ENCODE data around the gene TRPC3.
A peak's percentile ranks its signal among the peaks of the same experiment; 100 is the strongest.

The TRPC3 gene

GRCh38 chr4:121951521-121952110, at the start of gene TRPC3:
TSS of gene TRPC3 (minus strand) at chr4:121952060. CDS start at chr4:121951680, 380 bp downstream.
- peak within 1 kb of the TSS; percentile 56 for H3K4me3 ChIP-seq (ENCODE audit: control insufficient read depth, low read depth, low read length)
- TF ChIP-seq, protein P1, sequence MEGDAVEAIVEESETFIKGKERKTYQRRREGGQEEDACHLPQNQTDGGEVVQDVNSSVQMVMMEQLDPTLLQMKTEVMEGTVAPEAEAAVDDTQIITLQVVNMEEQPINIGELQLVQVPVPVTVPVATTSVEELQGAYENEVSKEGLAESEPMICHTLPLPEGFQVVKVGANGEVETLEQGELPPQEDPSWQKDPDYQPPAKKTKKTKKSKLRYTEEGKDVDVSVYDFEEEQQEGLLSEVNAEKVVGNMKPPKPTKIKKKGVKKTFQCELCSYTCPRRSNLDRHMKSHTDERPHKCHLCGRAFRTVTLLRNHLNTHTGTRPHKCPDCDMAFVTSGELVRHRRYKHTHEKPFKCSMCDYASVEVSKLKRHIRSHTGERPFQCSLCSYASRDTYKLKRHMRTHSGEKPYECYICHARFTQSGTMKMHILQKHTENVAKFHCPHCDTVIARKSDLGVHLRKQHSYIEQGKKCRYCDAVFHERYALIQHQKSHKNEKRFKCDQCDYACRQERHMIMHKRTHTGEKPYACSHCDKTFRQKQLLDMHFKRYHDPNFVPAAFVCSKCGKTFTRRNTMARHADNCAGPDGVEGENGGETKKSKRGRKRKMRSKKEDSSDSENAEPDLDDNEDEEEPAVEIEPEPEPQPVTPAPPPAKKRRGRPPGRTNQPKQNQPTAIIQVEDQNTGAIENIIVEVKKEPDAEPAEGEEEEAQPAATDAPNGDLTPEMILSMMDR (conservative IDR thresholded peaks at IDR 0.05; ENCODE audit: control insufficient read depth, insufficient read depth, low read depth, low read length) = no peak
- no peak for DNase-seq (ENCODE audit: low read depth)

DNA sequence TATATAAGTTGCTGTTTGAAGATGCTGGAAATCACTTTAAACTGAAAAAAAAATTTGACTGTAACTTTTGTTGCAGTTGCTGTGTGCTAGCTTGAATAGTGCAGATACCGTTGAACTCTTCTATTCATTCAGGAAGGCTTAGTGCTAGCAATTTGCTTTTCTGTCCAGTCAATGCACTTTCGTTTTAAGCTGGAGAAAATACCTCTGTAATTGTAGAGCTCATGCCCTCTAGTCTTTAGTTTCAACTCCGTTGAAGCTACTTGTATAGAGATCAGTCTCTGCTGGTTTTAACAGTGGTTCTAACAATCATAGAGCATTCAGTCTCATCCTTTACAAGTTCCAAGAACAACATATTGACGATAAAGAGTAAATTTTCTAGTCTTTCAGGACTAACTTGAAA, 49.0 kb upstream of the TRPC3 start:
- TF ChIP-seq, protein P1 (conservative IDR thresholded peaks at IDR 0.05; ENCODE audit: control insufficient read depth, insufficient read depth, low read depth, low read length) = no peak
- DNase-seq (ENCODE audit: low read depth) = no peak

DNA sequence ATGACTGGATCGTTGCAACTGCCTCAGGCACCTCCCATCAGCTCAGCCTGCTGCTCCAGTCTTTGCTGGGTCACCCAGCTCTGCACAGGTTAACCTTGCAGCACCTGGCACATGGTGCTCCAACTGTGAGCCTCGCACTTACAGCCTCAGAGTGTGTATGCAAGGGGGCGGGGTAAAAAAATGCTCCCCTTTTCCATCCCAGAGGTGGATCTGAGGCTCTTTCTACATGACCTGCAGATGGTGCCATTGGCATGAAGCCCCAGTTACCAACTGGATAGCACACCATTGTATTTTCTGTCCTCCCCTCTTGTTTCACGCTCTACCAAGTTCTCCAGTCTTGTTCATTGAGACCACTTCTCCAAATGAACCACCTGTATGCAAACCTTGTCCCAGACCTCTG, 46.2 kb upstream of the TRPC3 start:
- H3K4me3 ChIP-seq (ENCODE audit: control insufficient read depth, low read depth, low read length) = no peak overlapping the region
- TF ChIP-seq, protein P1 (conservative IDR thresholded peaks at IDR 0.05; ENCODE audit: control insufficient read depth, insufficient read depth, low read depth, low read length) = peak; percentile 2
- DNase-seq (ENCODE audit: low read depth) = no peak

More for the DNA sequence above, 49.0 kb upstream of the TRPC3 start:
- H3K4me3 ChIP-seq (ENCODE audit: control insufficient read depth, low read depth, low read length) = no peak overlapping the region

- no peak overlapping the region for H3K4me3 ChIP-seq (ENCODE audit: control insufficient read depth, low read depth, low read length)
- no peak for DNase-seq (ENCODE audit: low read depth)
- TF ChIP-seq, protein P1 (conservative IDR thresholded peaks at IDR 0.05; ENCODE audit: control insufficient read depth, insufficient read depth, low read depth, low read length) = no peak
These were observed 44.1 kb upstream of the TRPC3 start for GRCh38 chr4:121995790-121996537.

GRCh38 chr4:121991968-121992367, 40.1 kb upstream of the TRPC3 start:
- no peak overlapping the region for H3K4me3 ChIP-seq (ENCODE audit: control insufficient read depth, low read depth, low read length)
- no peak for DNase-seq (ENCODE audit: low read depth)
- TF ChIP-seq, protein P1 (conservative IDR thresholded peaks at IDR 0.05; ENCODE audit: control insufficient read depth, insufficient read depth, low read depth, low read length) = no peak

DNA sequence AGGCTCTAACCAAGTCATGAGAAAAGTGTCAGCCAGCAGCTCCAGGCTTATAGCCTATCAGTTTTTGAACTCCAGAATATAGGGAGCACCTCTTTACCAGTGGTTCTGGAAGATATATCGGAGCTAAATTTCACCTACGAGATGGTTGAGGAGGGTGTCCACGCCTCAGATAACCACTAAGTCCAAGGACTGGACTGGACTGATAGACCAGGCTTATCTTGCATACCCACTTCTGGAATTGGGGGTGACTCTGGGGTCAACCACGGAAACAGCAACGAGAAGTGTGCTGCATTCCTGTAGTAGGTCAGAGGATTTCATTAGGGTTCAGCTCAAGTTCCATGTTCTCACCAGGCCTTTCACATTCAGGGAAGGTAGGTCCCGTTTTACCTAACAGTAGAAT, 38.6 kb upstream of the TRPC3 start:
- DNase-seq (ENCODE audit: low read depth) = no peak
- no peak overlapping the region for H3K4me3 ChIP-seq (ENCODE audit: control insufficient read depth, low read depth, low read length)
- TF ChIP-seq, protein P1 (conservative IDR thresholded peaks at IDR 0.05; ENCODE audit: control insufficient read depth, insufficient read depth, low read depth, low read length) = no peak
